ENCODE results near the gene CFC1B.
"Not testable (repeated sequence)": the region's sequence is repeated elsewhere in the genome, so short reads cannot be mapped to it uniquely, and the experiment has no call there.

CFC1B gene

GRCh38 chr2:130566165-130566564, 45.1 kb downstream of the CFC1B start:
- not testable (repeated sequence) for DNase-seq (ENCODE audit: low read depth)

- DNase-seq (ENCODE audit: low read depth): not testable (repeated sequence)
Measured at GRCh38 chr2:130571929-130572328, 50.9 kb downstream of the CFC1B start.

GRCh38 chr2:130574230-130574629, 53.2 kb downstream of the CFC1B start:
- DNase-seq (ENCODE audit: low read depth): not testable (repeated sequence)

- DNase-seq (ENCODE audit: low read depth): not testable (repeated sequence)
Measured at GRCh38 chr2:130576209-130576784, 55.3 kb downstream of the CFC1B start.

GRCh38 chr2:130577559-130577958, 56.5 kb downstream of the CFC1B start:
- not testable (repeated sequence) for DNase-seq (ENCODE audit: low read depth)
